Left ventricle myocardium inferior (tissue), 1 donor: ENCODE results near the gene GGA2. TPM values are rescaled to one million over a fixed set of nuclear protein-coding genes. Genes with fewer than 3 reads are reported as not detected.

Experiments
- DNase-seq: peaks from one replicate; pipeline ENCODE4 v3.0.0-alpha.2; 2020
- H3K27ac ChIP-seq: fragments of 200-600 bp; replicated peaks from 2 replicates; pipeline ENCODE4 v1.8.0; 2021
- H3K27me3 ChIP-seq: fragments of 200-600 bp; 2 replicates; pipeline ENCODE4 v1.8.0; 2021; ENCODE audit warnings: low read depth
- H3K36me3 ChIP-seq: fragments of 200-600 bp; 2 replicates; pipeline ENCODE4 v1.8.0; 2021
- H3K4me1 ChIP-seq: fragments of 200-600 bp; 2 replicates; pipeline ENCODE4 v1.8.0; 2021
- H3K4me3 ChIP-seq: fragments of 200-600 bp; 2 replicates; pipeline ENCODE4 v1.8.0; 2021; ENCODE audit warnings: mild to moderate bottlenecking, moderate library complexity
- H3K9me3 ChIP-seq: fragments of 200-600 bp; replicated peaks from 2 replicates; pipeline ENCODE4 v1.8.0; 2021
- CTCF ChIP-seq: fragments of 200-600 bp; IDR thresholded peaks from 2 replicates; pipeline ENCODE4 v1.8.0; 2021; ENCODE audit warnings: antibody characterized with exemption, mild to moderate bottlenecking, borderline replicate concordance
- intact Hi-C: fragments of 100-400 bp; cut with micrococcal nuclease; formaldehyde crosslinking; loops from one replicate; pipeline ENCODE4 v1.11.0; 2022
- total RNA-seq: library from RNA; stranded (reverse); fragmentation: NEBNext Ultra II Directional; extraction: Animal tissue kit (Norgen Biotek cat#: 25700); gene quantifications from one replicate; pipeline ENCODE4 v1.2.1, GENCODE V29; 2021
- donor health status: DM: no; HTN: yes; CAD: no; lungs with severe emphysema.

Gene GGA2
- total RNA-seq, 1 donor from 2014 or later: 59.4 TPM

GRCh38 chr16:23433261-23433920 is 76.9 kb downstream of the GGA2 start:
- Histone ChIP-seq H3K9me3 (no peaks in the 10 kb centered on the region), H3K4me1 (no peaks in the 10 kb centered on the region), H3K36me3 (peaks cover 68% of the 10 kb centered on the region), H3K27me3 (no peaks in the 10 kb centered on the region), H3K27ac (no peak overlapping the region), H3K4me3 (no peak overlapping the region)
- TF ChIP-seq CTCF: no peak
- no peak for DNase-seq
- intact Hi-C loops: no loop called here

- Histone ChIP-seq H3K4me1 (no peaks in the 10 kb centered on the region), H3K27ac (no peak overlapping the region), H3K4me3 (no peak overlapping the region), H3K9me3 (no peaks in the 10 kb centered on the region), H3K27me3 (no peaks in the 10 kb centered on the region), H3K36me3 (peaks cover 63% of the 10 kb centered on the region)
- TF ChIP-seq CTCF: no peak
- DNase-seq: no peak
- intact Hi-C loops: no loop called here
Measured at GRCh38 chr16:23432176-23433128, 77.8 kb downstream of the GGA2 start.

GRCh38 chr16:23428351-23428750 is 81.9 kb downstream of the GGA2 start:
- intact Hi-C loops: no loop called here
- H3K9me3 ChIP-seq: no peaks in the 10 kb centered on the region
- no peak overlapping the region for H3K4me3 ChIP-seq
- H3K27ac ChIP-seq: no peak overlapping the region
- H3K4me1 ChIP-seq: peaks cover 12% of the 10 kb centered on the region
- no peak for DNase-seq
- H3K27me3 ChIP-seq: no peaks in the 10 kb centered on the region
- no peak for TF ChIP-seq CTCF
- peaks cover 69% of the 10 kb centered on the region for H3K36me3 ChIP-seq

GRCh38 chr16:23424292-23424958 is 85.9 kb downstream of the GGA2 start:
- Histone ChIP-seq H3K9me3 (no peaks in the 10 kb centered on the region), H3K4me1 (peaks cover 16% of the 10 kb centered on the region), H3K4me3 (no peak overlapping the region), H3K27ac (peak overlapping the region; percentile 85), H3K36me3 (peaks cover 35% of the 10 kb centered on the region), H3K27me3 (no peaks in the 10 kb centered on the region)
- intact Hi-C loops: no loop called here
- no peak for DNase-seq
- no peak for TF ChIP-seq CTCF

GRCh38 chr16:23423496-23424049 is 86.7 kb downstream of the GGA2 start:
- intact Hi-C loops: no loop called here
- H3K4me1 ChIP-seq: peaks cover 16% of the 10 kb centered on the region
- peak overlapping the region; percentile 85 for H3K27ac ChIP-seq
- no peaks in the 10 kb centered on the region for H3K27me3 ChIP-seq
- no peak overlapping the region for H3K4me3 ChIP-seq
- no peak for TF ChIP-seq CTCF
- peaks cover 34% of the 10 kb centered on the region for H3K36me3 ChIP-seq
- no peaks in the 10 kb centered on the region for H3K9me3 ChIP-seq
- DNase-seq: peak; percentile 49
